ENCODE data around the gene TAOK3.
"Not testable (repeated sequence)": the region's sequence is repeated elsewhere in the genome, so short reads cannot be mapped to it uniquely, and the experiment has no call there.

Gene TAOK3

DNA sequence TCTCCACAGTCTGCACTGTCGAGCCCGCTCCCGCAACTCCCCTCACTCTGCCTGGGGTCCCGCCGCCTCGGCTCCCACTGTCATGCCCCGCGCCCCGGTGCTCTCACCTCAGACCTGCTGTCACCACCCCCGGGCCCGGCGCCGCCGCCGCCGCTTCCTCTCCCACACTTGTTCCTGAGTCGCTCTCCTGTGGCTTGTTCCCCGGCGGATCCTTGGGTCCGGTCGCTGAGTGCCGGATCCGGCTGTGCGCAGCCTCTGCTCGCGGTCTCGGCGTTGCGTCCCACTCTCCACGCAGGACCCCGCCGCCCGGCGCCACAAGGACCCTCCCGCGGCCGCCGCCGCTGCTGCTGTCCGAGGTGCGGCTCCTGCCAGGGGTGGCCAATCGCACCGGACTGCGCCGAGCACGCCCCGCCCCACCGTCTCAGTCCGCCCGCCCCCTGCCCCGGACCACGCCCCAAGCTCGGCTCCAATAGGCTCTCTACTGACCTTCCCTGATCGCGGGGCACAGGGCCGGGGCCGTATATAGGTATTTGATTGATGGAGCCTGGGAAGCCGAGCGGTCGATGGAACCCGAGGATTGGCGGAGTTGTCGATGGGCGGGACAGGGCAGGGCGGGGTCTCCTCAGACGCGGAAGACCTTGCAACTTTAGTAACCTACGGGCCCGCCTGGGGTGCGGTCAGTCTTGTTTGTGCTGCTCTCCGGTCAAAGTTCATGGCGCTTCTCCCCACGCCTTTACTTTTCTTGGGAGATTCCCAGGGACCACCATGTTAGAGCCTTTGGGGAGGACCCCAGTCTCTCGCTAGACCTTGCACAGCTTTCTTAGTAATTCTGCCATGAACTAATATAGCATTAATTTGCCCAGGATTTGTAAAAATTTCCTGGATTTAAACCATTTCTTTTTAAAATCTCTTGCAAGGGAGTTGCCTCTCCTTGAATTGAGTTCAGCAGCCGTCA lies at the start of gene TAOK3:
Gene TAOK3, minus strand, starts transcription at position 367 of the 955 bp plus-strand sequence. CDS start 117,340 bp downstream, outside the sequence.
- DNase-seq (ENCODE audit: low read depth) = peak; percentile 95

DNA sequence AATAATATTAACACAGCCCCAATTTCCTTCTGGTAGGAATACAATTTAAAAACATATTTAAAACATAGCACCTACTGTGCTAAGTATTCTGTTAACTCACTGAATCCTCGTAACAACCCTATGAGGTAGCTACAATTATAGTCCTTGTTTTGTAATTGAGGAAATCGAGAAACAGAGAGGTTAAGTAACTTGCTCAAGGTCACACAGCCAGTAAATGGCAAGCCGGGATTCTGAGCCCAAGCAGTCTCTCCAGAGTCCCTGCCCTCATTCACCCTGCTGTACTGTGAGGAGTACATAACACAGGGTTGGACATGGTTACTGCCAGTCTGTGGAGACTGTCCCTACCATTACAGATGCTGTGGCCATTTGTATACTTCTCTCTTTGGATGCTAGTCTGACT lies 48.0 kb upstream of the TAOK3 start:
- no peak for DNase-seq (ENCODE audit: low read depth)

- no peak for DNase-seq (ENCODE audit: low read depth)
Observed at GRCh38 chr12:118418385-118419057, 45.8 kb upstream of the TAOK3 start.

DNA sequence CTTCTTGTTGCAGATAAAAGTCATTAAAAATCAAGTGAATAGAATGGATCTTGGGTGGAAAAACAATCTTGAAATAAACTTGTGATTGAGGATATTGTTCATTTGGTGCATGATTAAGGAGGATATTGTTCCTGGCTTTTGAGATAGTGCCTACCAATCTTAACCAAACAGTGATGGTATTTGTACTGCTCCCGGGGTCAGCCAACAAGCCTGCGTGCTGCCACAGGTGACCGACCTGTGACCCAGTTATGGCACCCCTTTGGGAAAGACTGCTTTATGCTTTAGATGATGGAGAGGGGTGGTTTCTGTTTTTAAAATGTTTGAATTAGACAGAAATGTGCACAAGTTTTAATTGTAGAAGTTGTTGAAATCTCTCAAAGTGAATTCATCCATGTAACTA lies 45.2 kb upstream of the TAOK3 start:
- DNase-seq (ENCODE audit: low read depth) = no peak

DNA sequence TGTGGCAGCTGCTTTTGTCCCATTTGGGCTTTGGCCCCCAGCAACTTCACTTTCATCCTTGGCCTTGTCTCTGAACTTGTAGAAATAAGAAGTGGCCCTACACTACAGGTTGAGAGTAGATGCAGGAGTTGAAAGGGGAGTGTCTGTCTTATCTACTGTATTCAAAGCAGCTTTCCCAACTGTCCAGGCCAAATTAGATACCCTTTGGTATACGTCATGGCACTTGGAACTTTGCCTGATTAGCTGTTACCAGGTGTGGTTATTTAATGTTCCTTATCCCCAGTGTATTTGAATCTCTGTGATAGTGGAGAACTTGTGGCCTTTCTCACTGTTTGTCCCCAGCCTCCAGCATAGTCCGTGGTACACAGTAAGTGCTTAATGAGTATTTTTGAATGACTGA lies 37.1 kb upstream of the TAOK3 start:
- no peak for DNase-seq (ENCODE audit: low read depth)

DNA sequence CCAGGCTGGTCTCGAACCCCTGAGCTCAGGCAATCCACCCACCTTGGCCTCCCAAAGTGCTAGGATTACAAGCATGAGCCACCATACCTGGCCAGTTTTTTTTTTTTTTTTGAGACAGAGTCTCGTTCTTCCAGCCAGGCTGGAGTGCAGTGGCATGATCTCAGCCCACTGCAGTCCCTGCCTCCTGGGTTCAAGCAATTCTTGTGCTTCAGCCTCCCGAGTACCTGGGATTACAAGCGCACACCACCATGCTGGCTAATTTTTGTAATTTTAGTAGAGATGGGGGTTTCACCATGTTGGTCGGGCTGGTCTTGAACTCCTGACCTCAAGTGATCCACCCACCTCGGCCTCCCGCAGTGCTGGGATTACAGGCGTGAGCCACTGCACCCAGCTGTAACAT lies 35.5 kb upstream of the TAOK3 start:
- not testable (repeated sequence) for DNase-seq (ENCODE audit: low read depth)

- DNase-seq (ENCODE audit: low read depth) = no peak
Observed at GRCh38 chr12:118404876-118405521, 32.3 kb upstream of the TAOK3 start.

- no peak for DNase-seq (ENCODE audit: low read depth)
Observed at GRCh38 chr12:118402251-118402650, 29.5 kb upstream of the TAOK3 start.

DNA sequence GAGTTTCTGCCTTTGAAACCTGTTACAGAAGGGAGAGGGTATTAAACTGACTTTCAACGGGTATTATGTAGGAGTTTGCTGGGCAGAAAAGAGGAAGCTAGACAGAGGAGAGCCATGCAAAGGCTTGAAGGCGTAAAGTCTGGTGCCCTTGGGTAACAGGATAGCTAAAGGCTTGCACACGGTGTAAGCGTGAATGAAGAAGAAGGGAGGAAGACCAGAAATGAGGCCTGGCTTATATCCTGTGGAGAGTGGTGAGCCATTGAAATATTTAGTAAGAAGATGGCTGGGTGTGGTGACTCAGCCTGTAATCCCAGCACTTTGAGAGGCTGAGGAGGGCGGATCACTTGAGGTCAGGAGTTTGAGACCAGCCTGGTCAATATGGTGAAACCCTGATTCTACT lies 26.2 kb upstream of the TAOK3 start:
- DNase-seq (ENCODE audit: low read depth) = no peak

- no peak for DNase-seq (ENCODE audit: low read depth)
Observed at GRCh38 chr12:118398524-118398923, 25.8 kb upstream of the TAOK3 start.

DNA sequence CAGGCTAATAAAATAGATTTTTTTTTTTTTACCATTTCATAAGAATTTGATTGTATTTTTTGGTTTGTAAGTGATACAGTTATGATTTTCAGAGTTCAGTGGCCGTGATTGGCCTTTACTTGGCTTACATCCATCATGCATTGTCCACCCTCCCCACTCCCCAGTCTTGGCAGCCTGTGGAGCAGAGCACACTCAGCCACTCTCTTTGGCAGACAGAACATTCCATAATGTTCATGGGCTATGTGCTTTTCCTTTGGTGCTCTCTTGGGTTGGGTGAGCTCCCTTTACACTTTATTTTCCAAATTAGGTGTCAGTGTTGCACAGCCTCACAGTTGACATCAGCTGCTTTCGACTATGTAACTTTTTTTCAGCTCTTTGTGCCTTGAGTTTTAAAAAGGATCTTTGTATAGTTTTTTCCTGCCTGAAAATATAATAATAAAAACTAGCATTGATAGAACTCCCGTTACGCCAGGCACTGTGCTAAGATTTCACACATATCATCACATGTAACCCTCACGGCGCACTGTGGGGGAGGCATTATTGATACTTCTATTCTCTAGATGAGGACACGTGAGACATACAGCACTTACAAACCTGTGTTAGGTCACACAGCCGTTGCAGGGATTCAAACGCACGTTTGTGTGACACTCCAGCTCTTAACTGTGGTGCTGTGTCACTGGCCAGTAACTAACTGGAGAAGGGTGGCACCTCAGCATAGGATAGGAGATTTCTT lies 25.2 kb upstream of the TAOK3 start:
- DNase-seq (ENCODE audit: low read depth) = no peak

DNA sequence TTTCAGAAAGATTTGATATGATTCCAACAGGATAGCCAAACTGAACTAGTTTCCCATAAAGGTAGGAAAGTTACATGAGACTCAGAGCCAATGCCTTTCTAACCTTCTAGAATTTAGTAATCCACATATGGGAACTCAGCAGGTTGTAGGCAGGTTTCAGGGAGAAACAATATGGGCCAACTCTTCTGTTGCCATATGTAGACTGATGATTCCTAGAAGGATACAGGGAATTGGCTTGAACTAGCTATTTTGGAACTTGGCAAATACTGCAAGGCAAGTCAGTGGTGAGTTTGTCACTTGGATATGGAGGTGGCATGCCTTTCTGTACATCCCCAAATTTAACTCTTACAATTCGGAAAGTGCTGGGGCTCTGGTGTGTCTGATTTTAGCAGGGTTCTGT lies 19.1 kb upstream of the TAOK3 start:
- no peak for DNase-seq (ENCODE audit: low read depth)

DNA sequence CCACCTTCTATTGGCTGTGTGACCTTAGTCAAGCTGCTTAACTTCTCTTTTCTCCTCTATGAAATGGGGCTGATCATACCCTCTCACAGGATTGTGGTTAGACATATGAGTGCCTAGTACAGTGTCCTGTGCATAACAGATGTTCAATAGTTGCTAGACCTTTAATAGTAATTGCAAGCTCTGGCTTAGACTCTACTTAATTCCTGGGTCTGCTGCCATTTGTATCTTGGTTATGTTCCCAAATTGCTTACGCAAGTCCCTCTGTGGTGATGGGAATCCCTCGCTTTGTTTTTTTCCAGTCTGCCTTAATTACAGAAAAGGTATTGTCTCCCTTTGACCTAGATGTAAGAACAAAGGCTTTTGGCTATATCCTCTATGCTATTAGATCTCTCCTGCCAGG lies 18.7 kb upstream of the TAOK3 start:
- no peak for DNase-seq (ENCODE audit: low read depth)

DNA sequence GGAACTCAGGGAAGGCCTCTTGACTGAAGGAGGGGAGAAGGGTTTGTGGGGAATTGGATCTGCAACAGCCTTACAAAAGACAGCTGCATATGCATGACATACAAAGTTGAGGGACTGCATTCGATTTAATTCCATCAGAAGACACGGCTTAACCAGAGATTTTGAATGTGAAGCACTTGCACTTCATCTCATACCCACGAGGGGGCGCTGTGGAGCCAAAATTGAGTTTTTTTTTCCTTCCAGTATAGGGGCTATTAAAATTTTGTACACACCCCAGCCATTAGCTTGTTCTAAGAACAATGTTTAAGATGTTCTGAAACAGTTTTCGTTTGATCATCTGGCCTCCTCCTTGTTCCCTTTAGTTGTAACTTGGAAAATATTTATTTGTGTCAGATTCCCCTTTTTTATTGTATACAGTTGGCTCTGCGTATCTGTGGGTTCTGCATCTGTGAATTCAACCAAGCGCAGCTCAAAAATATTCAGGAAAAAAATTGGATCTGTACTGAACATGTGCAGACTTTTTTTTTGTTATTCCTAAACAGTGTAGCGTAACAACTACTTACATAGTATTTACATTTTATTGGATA lies 5.3 kb upstream of the TAOK3 start:
- peak; percentile 47 for DNase-seq (ENCODE audit: low read depth)

GRCh38 chr12:118377021-118377883 lies 4.5 kb upstream of the TAOK3 start:
- no peak for DNase-seq (ENCODE audit: low read depth)

DNA sequence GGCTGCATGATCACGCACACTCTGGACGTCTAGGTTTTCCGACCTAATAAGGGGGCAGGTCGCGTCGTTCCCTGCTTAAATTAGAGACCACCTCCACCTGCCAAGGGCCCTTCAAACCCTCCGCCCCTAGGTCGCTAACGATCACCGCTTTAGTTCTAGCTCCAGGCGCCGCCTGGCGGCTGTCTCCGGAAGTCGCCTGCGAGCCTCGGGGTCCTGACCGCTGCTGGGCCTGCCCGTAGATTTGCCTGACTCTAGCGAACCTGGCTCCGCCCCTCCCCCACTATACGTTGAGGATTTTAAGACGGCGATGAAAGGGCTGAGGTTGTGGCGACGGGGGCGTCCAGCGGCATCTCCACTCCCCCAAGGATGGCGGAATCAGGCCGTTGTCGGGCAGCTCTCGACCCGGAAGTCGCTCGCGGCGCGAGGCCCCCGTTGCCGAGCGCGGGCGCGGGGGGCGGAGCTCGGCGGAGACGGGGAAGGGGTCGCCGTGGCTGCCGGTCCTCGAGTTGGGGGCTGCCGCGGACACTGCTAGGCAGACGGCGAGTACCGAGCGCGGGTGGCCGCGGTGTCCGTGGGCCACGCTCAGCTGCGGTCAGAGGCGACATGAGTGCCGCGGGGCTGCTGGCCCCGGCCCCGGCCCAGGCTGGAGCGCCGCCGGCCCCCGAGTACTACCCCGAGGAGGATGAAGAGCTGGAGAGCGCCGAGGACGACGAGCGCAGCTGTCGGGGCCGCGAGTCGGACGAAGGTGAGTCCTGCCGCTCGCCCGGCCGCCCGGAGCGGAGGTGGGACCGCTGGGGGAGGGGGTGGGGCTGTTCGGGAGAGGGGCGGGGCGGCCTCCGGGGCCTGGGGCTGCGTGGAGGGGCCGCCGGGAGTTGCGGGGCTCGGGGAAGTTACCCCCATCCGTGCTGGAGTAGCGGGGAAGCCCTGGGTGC lies 3.6 kb upstream of the TAOK3 start, which contains the start of gene SUDS3:
Gene SUDS3, plus strand, starts transcription at position 467 of the 932 bp plus-strand sequence. Its CDS starts 137 bp downstream, at position 604.
- peak; percentile 89 for DNase-seq (ENCODE audit: low read depth)

DNA sequence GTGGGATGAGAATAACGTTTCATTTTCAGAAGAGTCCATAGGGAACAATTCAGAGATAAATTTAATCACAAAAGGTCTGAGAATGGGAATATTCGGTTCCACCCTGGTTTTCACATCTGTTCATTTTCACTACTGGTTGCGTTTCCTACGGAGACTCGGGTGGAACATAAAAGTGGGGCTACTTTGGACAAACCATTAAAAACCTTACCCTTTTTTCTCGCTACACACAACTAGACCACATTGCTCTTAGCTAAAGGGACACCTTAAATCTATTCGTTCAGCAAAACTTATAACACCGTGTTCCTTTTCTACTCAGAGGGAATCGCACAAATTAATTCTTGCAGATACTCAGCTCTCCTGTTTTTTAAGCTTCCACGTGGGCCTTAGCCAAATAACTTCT lies 2.6 kb upstream of the TAOK3 start:
- no peak for DNase-seq (ENCODE audit: low read depth)

GRCh38 chr12:118374909-118375308 lies 2.2 kb upstream of the TAOK3 start:
- no peak for DNase-seq (ENCODE audit: low read depth)

DNA sequence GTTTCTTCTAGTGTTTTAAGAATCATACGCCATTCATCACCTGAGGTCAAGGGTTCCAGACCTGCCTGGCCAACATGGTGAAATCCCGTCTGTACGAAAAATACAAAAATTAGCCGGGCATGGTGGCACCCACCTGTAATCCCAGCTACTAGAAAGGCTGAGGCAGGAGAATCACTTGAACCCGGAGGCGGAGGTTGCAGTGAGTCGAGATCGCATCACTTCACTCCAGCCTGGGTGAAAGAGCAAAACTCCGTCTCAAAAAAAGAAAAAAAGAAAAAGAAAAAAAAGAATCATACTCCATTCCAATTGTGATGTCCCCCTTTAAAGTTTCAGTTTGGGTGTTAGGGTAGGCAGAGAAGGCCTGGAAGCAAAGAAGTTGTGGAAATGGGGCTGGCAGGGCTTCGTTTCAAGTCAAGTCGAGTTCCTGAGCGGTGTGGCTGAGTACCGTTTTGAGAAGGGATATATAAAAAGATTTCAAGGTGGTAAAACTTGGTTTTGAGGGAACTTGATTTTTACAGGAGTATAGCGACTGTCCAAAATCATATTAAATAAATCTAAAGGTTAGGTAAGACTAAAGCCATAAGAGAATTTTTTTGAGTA lies 1.5 kb upstream of the TAOK3 start:
- DNase-seq (ENCODE audit: low read depth) = no peak
